ENCODE data around the gene FAM124A. TPM values are rescaled to one million over a fixed set of nuclear protein-coding genes. Genes with fewer than 3 reads are reported as not detected.

FAM124A gene
- total RNA-seq, 1 experiment from 2014 or later = not detected

GRCh38 chr13:51207881-51208280 lies 14.3 kb upstream of the FAM124A start:
- no peak for DNase-seq
- Histone ChIP-seq H2AFZ (no peak overlapping the region), H4K20me1 (ENCODE audit: insufficient read depth) (no peaks in the 10 kb centered on the region), H3K9me3 (ENCODE audit: insufficient read depth, low read depth) (no peaks in the 10 kb centered on the region), H3K27me3 (ENCODE audit: insufficient read depth, low read depth) (peaks cover 94% of the 10 kb centered on the region), H3K4me1 (replicated peaks; ENCODE audit: insufficient read depth) (no peaks in the 10 kb centered on the region), H3K36me3 (ENCODE audit: low read depth) (no peaks in the 10 kb centered on the region), H3K4me2 (no peak overlapping the region), H3K9me2 (ENCODE audit: insufficient read depth) (no peaks in the 10 kb centered on the region), H3K79me2 (ENCODE audit: low read depth) (no peaks in the 10 kb centered on the region), H3K4me3 (no peak overlapping the region), H3K27ac (no peak overlapping the region), H3F3A (ENCODE audit: insufficient read depth, low read depth) (no peaks in the 10 kb centered on the region)
- CTCF ChIA-PET = no interaction called here
- POLR2A ChIA-PET (ENCODE audit: unreplicated experiment) = no interaction called here
- TF ChIP-seq, protein P1, sequence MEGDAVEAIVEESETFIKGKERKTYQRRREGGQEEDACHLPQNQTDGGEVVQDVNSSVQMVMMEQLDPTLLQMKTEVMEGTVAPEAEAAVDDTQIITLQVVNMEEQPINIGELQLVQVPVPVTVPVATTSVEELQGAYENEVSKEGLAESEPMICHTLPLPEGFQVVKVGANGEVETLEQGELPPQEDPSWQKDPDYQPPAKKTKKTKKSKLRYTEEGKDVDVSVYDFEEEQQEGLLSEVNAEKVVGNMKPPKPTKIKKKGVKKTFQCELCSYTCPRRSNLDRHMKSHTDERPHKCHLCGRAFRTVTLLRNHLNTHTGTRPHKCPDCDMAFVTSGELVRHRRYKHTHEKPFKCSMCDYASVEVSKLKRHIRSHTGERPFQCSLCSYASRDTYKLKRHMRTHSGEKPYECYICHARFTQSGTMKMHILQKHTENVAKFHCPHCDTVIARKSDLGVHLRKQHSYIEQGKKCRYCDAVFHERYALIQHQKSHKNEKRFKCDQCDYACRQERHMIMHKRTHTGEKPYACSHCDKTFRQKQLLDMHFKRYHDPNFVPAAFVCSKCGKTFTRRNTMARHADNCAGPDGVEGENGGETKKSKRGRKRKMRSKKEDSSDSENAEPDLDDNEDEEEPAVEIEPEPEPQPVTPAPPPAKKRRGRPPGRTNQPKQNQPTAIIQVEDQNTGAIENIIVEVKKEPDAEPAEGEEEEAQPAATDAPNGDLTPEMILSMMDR (conservative IDR thresholded peaks at IDR 0.05) = no peak
- intact Hi-C loops (cut with micrococcal nuclease; ENCODE audit: unreplicated experiment) = no loop called here
- BruUV-seq (replicated peaks) = no TSS peak

- Histone ChIP-seq H4K20me1 (ENCODE audit: insufficient read depth) (no peaks in the 10 kb centered on the region; the same call in 1 of the 2 replicates), H3K4me1 (replicated peaks; ENCODE audit: insufficient read depth) (no peaks in the 10 kb centered on the region), H3K4me2 (no peak overlapping the region), H3K9me3 (ENCODE audit: insufficient read depth, low read depth) (no peaks in the 10 kb centered on the region), H3F3A (ENCODE audit: insufficient read depth, low read depth) (no peaks in the 10 kb centered on the region), H3K79me2 (ENCODE audit: low read depth) (no peaks in the 10 kb centered on the region), H2AFZ (no peak overlapping the region), H3K27me3 (ENCODE audit: insufficient read depth, low read depth) (peaks cover 95% of the 10 kb centered on the region), H3K36me3 (ENCODE audit: low read depth) (no peaks in the 10 kb centered on the region), H3K9me2 (ENCODE audit: insufficient read depth) (no peaks in the 10 kb centered on the region), H3K27ac (no peak overlapping the region), H3K4me3 (no peak overlapping the region)
- ChIA-PET CTCF (no interaction called here), POLR2A (ENCODE audit: unreplicated experiment) (no interaction called here)
- intact Hi-C loops (cut with micrococcal nuclease; ENCODE audit: unreplicated experiment) = no loop called here
- TF ChIP-seq EZH2 (IDR thresholded peaks at IDR 0.05; ENCODE audit: low read depth) = no peak
- TF ChIP-seq, protein P1 (conservative IDR thresholded peaks at IDR 0.05) = no peak
- BruUV-seq (replicated peaks) = no TSS peak
- no peak for DNase-seq
These were observed 13.5 kb upstream of the FAM124A start for GRCh38 chr13:51208716-51209115.

GRCh38 chr13:51211910-51212309 lies 10.3 kb upstream of the FAM124A start:
- Histone ChIP-seq H3F3A (ENCODE audit: insufficient read depth, low read depth) (no peaks in the 10 kb centered on the region), H3K4me1 (replicated peaks; ENCODE audit: insufficient read depth) (no peaks in the 10 kb centered on the region), H3K27ac (no peak overlapping the region), H3K9me3 (ENCODE audit: insufficient read depth, low read depth) (no peaks in the 10 kb centered on the region), H3K4me3 (no peak overlapping the region), H4K20me1 (ENCODE audit: insufficient read depth) (no peaks in the 10 kb centered on the region; the same call in 1 of the 2 replicates), H3K27me3 (ENCODE audit: insufficient read depth, low read depth) (peaks cover 98% of the 10 kb centered on the region), H3K36me3 (ENCODE audit: low read depth) (no peaks in the 10 kb centered on the region), H2AFZ (no peak overlapping the region), H3K9me2 (ENCODE audit: insufficient read depth) (no peaks in the 10 kb centered on the region), H3K79me2 (ENCODE audit: low read depth) (no peaks in the 10 kb centered on the region), H3K4me2 (no peak overlapping the region)
- no peak for TF ChIP-seq EZH2 (IDR thresholded peaks at IDR 0.05; ENCODE audit: low read depth)
- TF ChIP-seq, protein P1 (conservative IDR thresholded peaks at IDR 0.05) = no peak
- no peak for DNase-seq
- BruUV-seq (replicated peaks) = no TSS peak
- ChIA-PET CTCF (no interaction called here), POLR2A (ENCODE audit: unreplicated experiment) (no interaction called here)
- intact Hi-C loops (cut with micrococcal nuclease; ENCODE audit: unreplicated experiment) = no loop called here

All from PC-9 (cell line).